Measurements from ENCODE around the gene FATE1.

The FATE1 gene

GRCh38 chrX:151702026-151702714 is 13.7 kb upstream of the FATE1 start:
- H3K4me3 ChIP-seq (ENCODE audit: low read depth, low read length): no peak overlapping the region
- TF ChIP-seq CTCF (IDR thresholded peaks at IDR 0.05; ENCODE audit: low read depth, low read length) (no peak), MYC (IDR thresholded peaks at IDR 0.05; ENCODE audit: low read depth, low read length) (no peak), POLR2A (IDR thresholded peaks at IDR 0.05; ENCODE audit: extremely low read depth, insufficient read length) (no peak), MAX (IDR thresholded peaks at IDR 0.05; ENCODE audit: low read depth, low read length) (no peak)
- DNase-seq (ENCODE audit: low read depth): no peak

GRCh38 chrX:151702741-151703340 is 13.0 kb upstream of the FATE1 start:
- no peak overlapping the region for H3K4me3 ChIP-seq (ENCODE audit: low read depth, low read length)
- no peak for DNase-seq (ENCODE audit: low read depth)
- TF ChIP-seq MAX (IDR thresholded peaks at IDR 0.05; ENCODE audit: low read depth, low read length): no peak
- no peak for TF ChIP-seq CTCF (IDR thresholded peaks at IDR 0.05; ENCODE audit: low read depth, low read length)
- no peak for TF ChIP-seq MYC (IDR thresholded peaks at IDR 0.05; ENCODE audit: low read depth, low read length)
- TF ChIP-seq POLR2A (IDR thresholded peaks at IDR 0.05; ENCODE audit: extremely low read depth, insufficient read length): no peak

- TF ChIP-seq MYC (IDR thresholded peaks at IDR 0.05; ENCODE audit: low read depth, low read length) (no peak), POLR2A (IDR thresholded peaks at IDR 0.05; ENCODE audit: extremely low read depth, insufficient read length) (no peak), MAX (IDR thresholded peaks at IDR 0.05; ENCODE audit: low read depth, low read length) (no peak), CTCF (IDR thresholded peaks at IDR 0.05; ENCODE audit: low read depth, low read length) (no peak)
- DNase-seq (ENCODE audit: low read depth): no peak
- H3K4me3 ChIP-seq (ENCODE audit: low read depth, low read length): no peak overlapping the region
Observed at GRCh38 chrX:151703487-151703886, 12.3 kb upstream of the FATE1 start.

GRCh38 chrX:151704041-151704663 is 11.7 kb upstream of the FATE1 start:
- no peak for DNase-seq (ENCODE audit: low read depth)
- no peak for TF ChIP-seq MAX (IDR thresholded peaks at IDR 0.05; ENCODE audit: low read depth, low read length)
- no peak for TF ChIP-seq CTCF (IDR thresholded peaks at IDR 0.05; ENCODE audit: low read depth, low read length)
- no peak for TF ChIP-seq POLR2A (IDR thresholded peaks at IDR 0.05; ENCODE audit: extremely low read depth, insufficient read length)
- no peak for TF ChIP-seq MYC (IDR thresholded peaks at IDR 0.05; ENCODE audit: low read depth, low read length)
- H3K4me3 ChIP-seq (ENCODE audit: low read depth, low read length): no peak overlapping the region

GRCh38 chrX:151708821-151709220 is 7.0 kb upstream of the FATE1 start:
- TF ChIP-seq MAX (IDR thresholded peaks at IDR 0.05; ENCODE audit: low read depth, low read length) (no peak), POLR2A (IDR thresholded peaks at IDR 0.05; ENCODE audit: extremely low read depth, insufficient read length) (no peak), CTCF (IDR thresholded peaks at IDR 0.05; ENCODE audit: low read depth, low read length) (no peak), MYC (IDR thresholded peaks at IDR 0.05; ENCODE audit: low read depth, low read length) (no peak)
- no peak for DNase-seq (ENCODE audit: low read depth)
- H3K4me3 ChIP-seq (ENCODE audit: low read depth, low read length): no peak overlapping the region

All from NB4 (cell line).